Prostate gland (tissue), 2 donors: ENCODE results near the gene PTPRD.

Source experiments
- POLR2AphosphoS5 ChIP-seq: sonication (generic); formaldehyde crosslinking; IDR thresholded peaks from one replicate; pipeline ENCODE4 v1.6.1; 2017; ENCODE audit warnings: antibody characterized with exemption
- TF ChIP-seq, protein P1 (sequence below), 4 experiments: fragments of 200-600 bp in 2 of 4; fragments of 450-650 bp in 2 of 4; sonication (generic) in 2 of 4; IDR thresholded peaks; 1 replicate in 3 of 4; 2 replicates in 1 of 4; pipeline ENCODE4 v1.5.1; 2016 to 2019; ENCODE audit warnings: antibody characterized with exemption in 4 of 4, mild to moderate bottlenecking in 2 of 4, moderate library complexity in 2 of 4

- TF ChIP-seq, protein P1, sequence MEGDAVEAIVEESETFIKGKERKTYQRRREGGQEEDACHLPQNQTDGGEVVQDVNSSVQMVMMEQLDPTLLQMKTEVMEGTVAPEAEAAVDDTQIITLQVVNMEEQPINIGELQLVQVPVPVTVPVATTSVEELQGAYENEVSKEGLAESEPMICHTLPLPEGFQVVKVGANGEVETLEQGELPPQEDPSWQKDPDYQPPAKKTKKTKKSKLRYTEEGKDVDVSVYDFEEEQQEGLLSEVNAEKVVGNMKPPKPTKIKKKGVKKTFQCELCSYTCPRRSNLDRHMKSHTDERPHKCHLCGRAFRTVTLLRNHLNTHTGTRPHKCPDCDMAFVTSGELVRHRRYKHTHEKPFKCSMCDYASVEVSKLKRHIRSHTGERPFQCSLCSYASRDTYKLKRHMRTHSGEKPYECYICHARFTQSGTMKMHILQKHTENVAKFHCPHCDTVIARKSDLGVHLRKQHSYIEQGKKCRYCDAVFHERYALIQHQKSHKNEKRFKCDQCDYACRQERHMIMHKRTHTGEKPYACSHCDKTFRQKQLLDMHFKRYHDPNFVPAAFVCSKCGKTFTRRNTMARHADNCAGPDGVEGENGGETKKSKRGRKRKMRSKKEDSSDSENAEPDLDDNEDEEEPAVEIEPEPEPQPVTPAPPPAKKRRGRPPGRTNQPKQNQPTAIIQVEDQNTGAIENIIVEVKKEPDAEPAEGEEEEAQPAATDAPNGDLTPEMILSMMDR (IDR thresholded peaks at IDR 0.05) = no peak
- no peak for TF ChIP-seq POLR2AphosphoS5
Measured at GRCh38 chr9:8265281-8265680, 2347.5 kb downstream of the PTPRD start.
